Activated T-cell treated with anti-CD3 and anti-CD28 coated beads, Interleukin-2, amount 50 U/mL, for 72 hours (primary cell): ENCODE data around the gene USP37. TPM values are rescaled to one million over a fixed set of nuclear protein-coding genes. Genes with fewer than 3 reads are reported as not detected.
A peak's percentile ranks its signal among the peaks of the same experiment; 100 is the strongest.
"Not testable (repeated sequence)": the region's sequence is repeated elsewhere in the genome, so short reads cannot be mapped to it uniquely, and the experiment has no call there.

Source experiments
- ATAC-seq, 2 donors: fragments of 150-1000 bp; cut with Tn5 transposase; replicated peaks in 1 of 2; 2 replicates each; pipeline ENCODE4 v1.10.0; 2021; ENCODE audit warnings: moderate library complexity in 2 of 2, mild to moderate bottlenecking in 1 of 2
- DNase-seq, 2 donors: peaks; one replicate each; pipeline ENCODE4 v3.0.0; 2021 to 2022; ENCODE audit warnings: mixed read lengths in 1 of 2
- H3K27ac Mint-ChIP-seq: one replicate; pipeline ENCODE4 v1.8.0; 2022; ENCODE audit warnings: mild to moderate bottlenecking, moderate library complexity, mixed read lengths
- H3K27me3 Mint-ChIP-seq: one replicate; pipeline ENCODE4 v1.8.0; 2022; ENCODE audit warnings: low read depth, mixed read lengths
- H3K36me3 Mint-ChIP-seq, 2 donors: one replicate each; pipeline ENCODE4 v1.8.0; 2022; ENCODE audit warnings: mixed read lengths in 2 of 2, mild to moderate bottlenecking in 1 of 2; ENCODE audit not compliant: insufficient read depth in 2 of 2
- H3K4me1 Mint-ChIP-seq: one replicate; pipeline ENCODE4 v1.8.0; 2022; ENCODE audit warnings: low read depth, mixed read lengths
- H3K4me3 Mint-ChIP-seq, 2 donors: one replicate each; pipeline ENCODE4 v1.8.0; 2022; ENCODE audit warnings: mild to moderate bottlenecking in 2 of 2, mixed read lengths in 2 of 2, moderate library complexity in 2 of 2
- H3K9me3 Mint-ChIP-seq, 2 donors: one replicate each; pipeline ENCODE4 v1.8.0; 2022; ENCODE audit warnings: mixed read lengths in 2 of 2
- total RNA-seq, 2 donors: library from RNA; stranded (reverse); gene quantifications; one replicate each; pipeline ENCODE4 v1.2.3, GENCODE V29; 2022

The USP37 gene
- total RNA-seq, 2 donors from 2014 or later, result 31.6 to 35.3 TPM

GRCh38 chr2:218570850-218571249, 2.7 kb upstream of the USP37 start:
- Mint-ChIP-seq H3K4me3 (peak overlapping the region; percentile 85 to 98), H3K27ac (peak overlapping the region; percentile 98), H3K36me3 (peaks cover 21 to 37% of the 10 kb centered on the region in 2 donors), H3K27me3 (no peaks in the 10 kb centered on the region), H3K4me1 (peaks cover 69% of the 10 kb centered on the region), H3K9me3 (no peaks in the 10 kb centered on the region)
- ATAC-seq (no peak), DNase-seq (no peak)

DNA sequence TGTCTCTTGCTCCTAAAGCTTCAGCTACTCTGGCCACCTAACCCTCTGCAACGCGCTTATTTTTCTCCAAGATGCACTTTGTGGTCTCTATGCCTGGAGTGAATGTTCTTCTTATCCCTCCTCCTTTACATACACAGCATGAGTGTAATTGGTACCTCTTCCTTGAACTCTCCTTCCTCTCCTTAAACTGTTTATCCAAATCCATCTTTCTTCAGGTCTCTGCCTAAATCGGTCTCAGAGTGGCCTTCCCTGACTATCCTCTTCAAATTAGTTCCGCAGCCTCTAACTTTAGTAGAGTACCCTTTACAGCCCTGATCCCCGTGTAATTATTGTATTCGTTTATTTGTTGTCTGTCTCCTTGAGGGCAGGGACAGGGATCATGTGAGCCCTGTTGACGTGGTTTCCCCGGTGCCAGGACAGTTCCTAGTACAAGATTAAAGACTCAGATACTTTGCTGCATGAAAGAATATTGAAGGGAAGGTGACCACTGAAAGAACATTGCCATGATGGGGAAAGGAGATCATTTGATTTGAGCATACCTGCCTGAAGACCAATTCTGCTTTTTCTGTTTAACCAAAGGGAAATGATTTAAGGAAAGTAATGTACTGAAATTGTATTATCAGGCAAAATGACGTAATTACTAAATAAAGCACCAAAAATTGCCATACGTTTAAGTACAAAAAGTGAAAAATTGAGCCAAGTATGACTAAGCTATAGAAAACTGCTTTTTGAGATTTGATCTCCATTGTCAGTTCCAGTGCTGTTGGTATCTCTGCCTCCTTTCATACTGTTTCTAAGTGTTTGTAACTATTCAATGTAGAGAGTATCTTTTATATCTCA, 1.7 kb upstream of the USP37 start:
- H3K4me1 Mint-ChIP-seq, result peaks cover 61% of the 10 kb centered on the region
- DNase-seq (peak in 1 of 2 donors; percentile 15), ATAC-seq (no peak)
- peak overlapping the region; percentile 98 for H3K27ac Mint-ChIP-seq
- peaks cover 21 to 40% of the 10 kb centered on the region in 2 donors for H3K36me3 Mint-ChIP-seq
- H3K9me3 Mint-ChIP-seq, result no peaks in the 10 kb centered on the region
- no peaks in the 10 kb centered on the region for H3K27me3 Mint-ChIP-seq
- H3K4me3 Mint-ChIP-seq, result peak overlapping the region; percentile 85 to 98

GRCh38 chr2:218569038-218569431, 884 bp upstream of the USP37 start:
- Mint-ChIP-seq H3K9me3 (no peaks in the 10 kb centered on the region), H3K4me3 (peak overlapping the region; percentile 85 to 98), H3K4me1 (peaks cover 62% of the 10 kb centered on the region), H3K36me3 (peaks cover 24 to 44% of the 10 kb centered on the region in 2 donors), H3K27ac (peak overlapping the region; percentile 98), H3K27me3 (no peaks in the 10 kb centered on the region)
- DNase-seq (peak; percentile 70 to 71), ATAC-seq (peak; percentile 31 to 39)

DNA sequence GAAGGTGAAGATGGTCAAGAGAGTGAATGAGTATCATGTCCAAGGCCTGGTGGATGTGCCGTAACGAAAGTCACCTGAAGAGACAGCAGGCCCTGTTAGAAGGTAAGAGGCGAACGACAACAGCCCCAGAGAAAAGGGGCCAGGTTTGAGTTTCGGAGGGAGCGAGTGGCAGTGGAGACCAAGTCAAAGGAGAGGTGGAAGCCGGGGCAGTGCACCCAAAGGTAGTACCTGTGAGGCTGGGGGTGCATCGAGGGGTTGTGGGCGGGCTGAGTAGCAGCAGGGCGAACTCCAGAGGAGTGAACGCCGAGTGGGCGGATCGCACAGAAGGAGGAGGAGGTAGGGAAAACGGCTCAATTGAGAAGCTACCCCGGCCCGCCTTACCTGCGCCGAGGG, 358 bp downstream of the USP37 start:
- peak overlapping the region; percentile 98 for H3K27ac Mint-ChIP-seq
- H3K9me3 Mint-ChIP-seq, result no peaks in the 10 kb centered on the region
- DNase-seq (peak in 1 of 2 donors; percentile 83), ATAC-seq (peak; percentile 57 to 59)
- peaks cover 65% of the 10 kb centered on the region for H3K4me1 Mint-ChIP-seq
- no peaks in the 10 kb centered on the region for H3K27me3 Mint-ChIP-seq
- peak overlapping the region; percentile 85 to 98 for H3K4me3 Mint-ChIP-seq
- H3K36me3 Mint-ChIP-seq, result peaks cover 24 to 42% of the 10 kb centered on the region in 2 donors

- peak overlapping the region; percentile 85 to 98 for H3K4me3 Mint-ChIP-seq
- DNase-seq, result no peak
- peaks cover 25 to 40% of the 10 kb centered on the region in 2 donors for H3K36me3 Mint-ChIP-seq
- no peaks in the 10 kb centered on the region for H3K9me3 Mint-ChIP-seq
- H3K4me1 Mint-ChIP-seq, result peaks cover 58% of the 10 kb centered on the region
- peak overlapping the region; percentile 98 for H3K27ac Mint-ChIP-seq
- no peak for ATAC-seq
- H3K27me3 Mint-ChIP-seq, result no peaks in the 10 kb centered on the region
Measured at GRCh38 chr2:218566296-218566695, 1.9 kb downstream of the USP37 start.

GRCh38 chr2:218564056-218564455, 4.1 kb downstream of the USP37 start:
- no peak overlapping the region for H3K4me3 Mint-ChIP-seq
- H3K27me3 Mint-ChIP-seq, result no peaks in the 10 kb centered on the region
- no peak for ATAC-seq
- H3K4me1 Mint-ChIP-seq, result peaks cover 51% of the 10 kb centered on the region
- DNase-seq, result no peak
- H3K27ac Mint-ChIP-seq, result peak overlapping the region; percentile 4
- H3K36me3 Mint-ChIP-seq, result peaks cover 19 to 40% of the 10 kb centered on the region in 2 donors
- no peaks in the 10 kb centered on the region for H3K9me3 Mint-ChIP-seq

DNA sequence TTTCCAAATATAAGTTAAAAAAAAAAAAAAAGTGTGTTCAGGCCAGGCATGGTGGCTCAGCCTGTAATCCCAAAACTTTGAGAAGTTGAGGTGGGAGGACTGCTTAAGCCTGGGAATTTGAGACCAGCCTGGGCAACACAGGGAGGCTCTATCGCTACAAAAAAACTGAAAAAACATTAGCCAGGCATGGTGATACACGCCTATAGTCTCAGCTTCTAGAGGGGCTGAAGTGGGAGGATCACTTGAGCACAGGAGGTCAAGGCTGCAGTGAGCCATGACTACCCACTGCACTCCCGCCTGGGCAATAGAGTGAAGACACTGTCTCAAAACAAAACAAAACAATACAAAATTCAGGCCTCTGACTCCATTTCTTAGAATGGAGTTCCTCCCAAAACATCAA, 9.2 kb downstream of the USP37 start:
- Mint-ChIP-seq H3K27ac (no peak overlapping the region), H3K4me1 (peaks cover 43% of the 10 kb centered on the region)

DNA sequence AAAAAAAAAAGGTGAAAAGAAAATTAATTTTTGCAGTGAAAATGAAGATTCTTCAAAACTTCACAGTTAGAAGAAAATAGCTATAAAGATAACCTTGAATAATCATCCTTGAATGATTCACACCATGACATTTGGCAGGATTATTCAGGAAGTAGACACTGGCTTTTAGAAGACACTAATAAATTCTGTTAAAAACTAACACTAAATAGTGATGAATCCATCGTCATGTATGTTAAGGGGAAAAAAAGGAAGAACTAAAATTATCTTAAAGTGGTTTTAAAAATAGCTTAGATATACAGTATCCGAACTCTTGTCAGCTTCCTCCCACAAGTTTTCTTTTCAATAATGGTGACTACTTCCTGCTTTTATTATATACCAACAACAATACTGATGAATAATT, 10.2 kb downstream of the USP37 start:
- ATAC-seq, result no peak
- H3K36me3 Mint-ChIP-seq, result peaks cover 16 to 44% of the 10 kb centered on the region in 2 donors
- no peaks in the 10 kb centered on the region for H3K27me3 Mint-ChIP-seq
- H3K9me3 Mint-ChIP-seq, result no peaks in the 10 kb centered on the region
- H3K4me3 Mint-ChIP-seq, result no peak overlapping the region
- no peak for DNase-seq
- no peak overlapping the region for H3K27ac Mint-ChIP-seq
- peaks cover 35% of the 10 kb centered on the region for H3K4me1 Mint-ChIP-seq

More for the DNA sequence above, 9.2 kb downstream of the USP37 start:
- no peak for DNase-seq
- Mint-ChIP-seq H3K9me3 (no peaks in the 10 kb centered on the region), H3K36me3 (peaks cover 11 to 36% of the 10 kb centered on the region in 2 donors), H3K27me3 (no peaks in the 10 kb centered on the region), H3K4me3 (no peak overlapping the region)
- ATAC-seq, result no peak

GRCh38 chr2:218555527-218555926, 12.6 kb downstream of the USP37 start:
- Mint-ChIP-seq H3K27me3 (no peaks in the 10 kb centered on the region), H3K27ac (peak overlapping the region; percentile 16), H3K9me3 (no peaks in the 10 kb centered on the region), H3K4me1 (peaks cover 21% of the 10 kb centered on the region), H3K4me3 (no peak overlapping the region), H3K36me3 (peaks cover 14 to 48% of the 10 kb centered on the region in 2 donors)
- no peak for DNase-seq
- no peak for ATAC-seq

GRCh38 chr2:218554225-218554624, 13.9 kb downstream of the USP37 start:
- H3K9me3 Mint-ChIP-seq, DNase-seq, H3K27ac Mint-ChIP-seq, ATAC-seq, H3K4me3 Mint-ChIP-seq, H3K27me3 Mint-ChIP-seq: not testable (repeated sequence)
- Mint-ChIP-seq H3K36me3 (peaks cover 14 to 42% of the 10 kb centered on the region in 2 donors), H3K4me1 (peaks cover 20% of the 10 kb centered on the region)

GRCh38 chr2:218547978-218548377, 20.2 kb downstream of the USP37 start:
- no peak overlapping the region for H3K27ac Mint-ChIP-seq
- no peaks in the 10 kb centered on the region for H3K4me1 Mint-ChIP-seq
- ATAC-seq, result no peak
- no peaks in the 10 kb centered on the region for H3K27me3 Mint-ChIP-seq
- no peaks in the 10 kb centered on the region for H3K9me3 Mint-ChIP-seq
- no peak for DNase-seq
- H3K36me3 Mint-ChIP-seq, result peaks cover 9 to 38% of the 10 kb centered on the region in 2 donors
- H3K4me3 Mint-ChIP-seq, result no peak overlapping the region

DNA sequence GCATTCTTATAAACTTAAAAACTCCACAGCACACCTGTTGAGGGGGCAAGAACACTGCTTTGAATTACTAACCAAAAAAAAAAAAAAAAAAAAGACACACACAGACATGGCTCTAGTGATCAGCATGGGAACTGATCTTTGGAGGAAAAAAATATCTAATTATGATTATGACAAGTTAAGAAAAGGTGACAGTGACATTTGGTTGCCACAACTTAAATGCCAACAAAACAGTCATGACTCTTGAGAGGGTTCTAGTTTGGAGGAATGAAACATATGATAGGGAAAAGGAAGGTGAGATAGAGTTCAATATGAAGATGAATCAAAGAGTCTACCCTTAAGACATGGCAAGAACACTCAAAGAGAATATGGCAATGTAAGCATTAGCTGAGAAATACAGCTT, 20.6 kb downstream of the USP37 start:
- Mint-ChIP-seq H3K9me3 (no peaks in the 10 kb centered on the region), H3K27ac (no peak overlapping the region), H3K4me3 (no peak overlapping the region), H3K4me1 (no peaks in the 10 kb centered on the region), H3K36me3 (peaks cover 8 to 36% of the 10 kb centered on the region in 2 donors), H3K27me3 (no peaks in the 10 kb centered on the region)
- ATAC-seq (no peak), DNase-seq (no peak)

DNA sequence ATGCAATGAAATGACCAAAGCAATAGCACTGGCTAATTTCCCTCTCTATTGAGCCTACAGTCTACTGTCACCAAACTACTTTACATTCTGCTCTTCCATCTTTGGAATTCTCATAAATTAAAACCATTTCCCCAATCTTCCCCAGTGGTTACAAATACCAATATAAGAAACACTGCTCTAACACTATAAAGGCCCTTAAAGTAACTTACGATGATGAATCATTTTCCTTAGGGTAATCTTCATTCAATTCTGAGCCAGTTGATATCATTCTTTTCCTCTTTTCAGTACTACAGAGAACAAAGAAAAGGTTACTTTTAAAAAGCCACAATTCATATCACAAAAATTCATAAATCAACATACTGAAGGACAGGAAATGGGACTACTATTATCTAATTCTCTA, 22.1 kb downstream of the USP37 start:
- Mint-ChIP-seq H3K36me3 (peaks cover 10 to 35% of the 10 kb centered on the region in 2 donors), H3K4me1 (no peaks in the 10 kb centered on the region), H3K9me3 (no peaks in the 10 kb centered on the region), H3K4me3 (no peak overlapping the region), H3K27me3 (no peaks in the 10 kb centered on the region), H3K27ac (no peak overlapping the region)
- ATAC-seq, result no peak
- DNase-seq, result no peak
